Naive thymus-derived CD8-positive, alpha-beta T cell (primary cell): ENCODE measurements around the gene EMILIN2. TPM values are rescaled to one million over a fixed set of nuclear protein-coding genes. Genes with fewer than 3 reads are reported as not detected.
A peak's percentile ranks its signal among the peaks of the same experiment; 100 is the strongest.

Experiments
- ATAC-seq, 2 donors: fragments of 150-1000 bp; cut with Tn5 transposase in 1 of 2; sonication (Bioruptor Pico), chemical (Tn5 transposase) in 1 of 2; 1 replicate in 1 of 2; 2 replicates in 1 of 2; pipeline ENCODE4 v1.10.0; 2021; ENCODE audit warnings: mild to moderate bottlenecking in 2 of 2, moderate library complexity in 2 of 2
- POLR2A ChIA-PET: fragments of 350-600 bp; sonication (Branson Sonifier 250); formaldehyde crosslinking; loops from one replicate; lab custom pipeline; 2021; ENCODE audit warnings: antibody characterized with exemption; lab: Charles Lee
- DNase-seq, 10 donors: peaks; one replicate each; pipeline versions ENCODE4 v3.0.0 to v3.0.0-alpha.2; 2020 to 2022
- H3K27ac Mint-ChIP-seq, 10 donors: one replicate each; pipeline ENCODE4 v1.8.0; 2020 to 2022; ENCODE audit warnings: mild to moderate bottlenecking in 10 of 10, mixed read lengths in 10 of 10, moderate library complexity in 4 of 10, inconsistent platforms in 1 of 10
- H3K27me3 Mint-ChIP-seq, 5 donors: one replicate each; pipeline ENCODE4 v1.8.0; 2021 to 2022; ENCODE audit warnings: mixed read lengths in 5 of 5
- H3K36me3 Mint-ChIP-seq, 3 donors: one replicate each; pipeline ENCODE4 v1.8.0; 2020 to 2022; ENCODE audit warnings: mixed read lengths in 3 of 3, mild to moderate bottlenecking in 2 of 3, inconsistent platforms in 1 of 3
- H3K4me1 Mint-ChIP-seq, 4 donors: one replicate each; pipeline ENCODE4 v1.8.0; 2021 to 2022; ENCODE audit warnings: mixed read lengths in 4 of 4
- H3K4me3 Mint-ChIP-seq, 10 donors: one replicate each; pipeline ENCODE4 v1.8.0; 2020 to 2022; ENCODE audit warnings: mild to moderate bottlenecking in 10 of 10, mixed read lengths in 10 of 10, moderate library complexity in 6 of 10, inconsistent platforms in 1 of 10
- H3K9me3 Mint-ChIP-seq, 9 donors: one replicate each; pipeline ENCODE4 v1.8.0; 2020 to 2022; ENCODE audit warnings: mixed read lengths in 9 of 9, mild to moderate bottlenecking in 3 of 9, inconsistent platforms in 1 of 9, moderate library complexity in 1 of 9
- polyA plus RNA-seq, 3 donors: library from polyadenylated mRNA; unstranded; fragments of 300-500 nt; fragmentation: Illumina TruSeq; gene quantifications; one replicate each; pipeline ENCODE4 v1.2.3, GENCODE V29; 2021
- total RNA-seq, 8 experiments: library from RNA in 2 of 8; stranded (reverse) in 2 of 8; gene quantifications; one replicate each; pipeline ENCODE4 v1.2.3 and lab custom pipeline; 2021 to 2026

EMILIN2 gene
- total and polyA plus RNA-seq, 5 experiments from 2014 or later: 1.1 to 5.1 (median 2.5) TPM

DNA sequence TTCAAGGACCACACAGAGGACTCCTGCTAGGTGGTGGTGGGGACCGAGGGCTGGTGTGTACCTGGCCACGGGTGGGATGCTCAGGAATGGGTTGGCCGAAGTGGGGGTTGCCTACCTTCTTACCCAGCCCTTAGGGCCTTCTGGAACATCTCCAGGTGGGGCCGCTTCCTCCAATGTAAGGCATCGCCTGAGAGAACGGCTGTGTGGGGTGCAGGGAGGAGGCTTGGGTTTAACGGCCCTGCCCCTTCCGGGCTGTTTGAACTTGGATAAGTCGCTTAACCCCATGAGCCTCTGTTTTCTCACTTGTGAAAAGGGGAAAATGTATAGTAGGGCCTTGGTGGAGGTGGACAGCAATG, 35.0 kb downstream of the EMILIN2 start:
- Mint-ChIP-seq H3K9me3 (peaks cover 0 to 9% (median 6%) of the 10 kb centered on the region in 9 donors), H3K36me3 (peaks cover 0 to 6% (median 4%) of the 10 kb centered on the region in 3 donors), H3K27me3 (no peaks in the 10 kb centered on the region), H3K4me3 (peak overlapping the region in 8 of 10 donors; percentile 14 to 77 (median 52)), H3K4me1 (peaks cover 14 to 44% (median 33%) of the 10 kb centered on the region in 4 donors), H3K27ac (peak overlapping the region; percentile 44 to 91 (median 74))
- ATAC-seq (peak in 1 of 2 donors; percentile 38), DNase-seq (no peak)
- POLR2A ChIA-PET: interaction anchor here (2.2 kb wide), 1 partner anchor 11 kb away, joined by 9 read pairs; no protein-coding TSS in a partner anchor

DNA sequence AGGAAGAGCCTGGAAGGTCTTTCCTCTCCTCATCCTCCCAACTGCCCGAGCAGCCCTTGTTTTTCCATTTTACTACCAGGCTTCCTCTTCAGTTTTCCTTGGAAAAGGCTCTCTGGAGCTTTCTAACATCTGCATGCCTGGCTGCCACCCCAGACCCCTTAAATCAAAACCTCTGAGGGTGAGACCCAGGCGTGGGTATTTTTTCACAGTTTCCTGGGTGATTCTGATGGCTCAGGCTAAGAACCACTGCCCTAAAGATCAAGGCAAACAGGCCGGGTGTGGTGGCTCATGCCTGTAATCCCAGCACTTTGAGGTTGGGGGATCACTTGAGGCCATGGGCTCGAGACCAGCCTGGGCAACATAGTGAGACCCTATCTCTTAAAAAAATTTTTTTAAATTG, 35.4 kb downstream of the EMILIN2 start:
- Mint-ChIP-seq H3K36me3 (peaks cover 0 to 7% (median 7%) of the 10 kb centered on the region in 3 donors), H3K9me3 (peaks cover under 1 to 13% (median 9%) of the 10 kb centered on the region in 9 donors), H3K27me3 (no peaks in the 10 kb centered on the region), H3K4me1 (peaks cover 14 to 44% (median 32%) of the 10 kb centered on the region in 4 donors), H3K27ac (peak overlapping the region in 8 of 10 donors; percentile 44 to 95 (median 82)), H3K4me3 (peak overlapping the region in 5 of 10 donors; percentile 14 to 77 (median 55))
- ATAC-seq (no peak), DNase-seq (no peak)
- POLR2A ChIA-PET: interaction anchor here (2.2 kb wide), 1 partner anchor 11 kb away, joined by 9 read pairs; no protein-coding TSS in a partner anchor

DNA sequence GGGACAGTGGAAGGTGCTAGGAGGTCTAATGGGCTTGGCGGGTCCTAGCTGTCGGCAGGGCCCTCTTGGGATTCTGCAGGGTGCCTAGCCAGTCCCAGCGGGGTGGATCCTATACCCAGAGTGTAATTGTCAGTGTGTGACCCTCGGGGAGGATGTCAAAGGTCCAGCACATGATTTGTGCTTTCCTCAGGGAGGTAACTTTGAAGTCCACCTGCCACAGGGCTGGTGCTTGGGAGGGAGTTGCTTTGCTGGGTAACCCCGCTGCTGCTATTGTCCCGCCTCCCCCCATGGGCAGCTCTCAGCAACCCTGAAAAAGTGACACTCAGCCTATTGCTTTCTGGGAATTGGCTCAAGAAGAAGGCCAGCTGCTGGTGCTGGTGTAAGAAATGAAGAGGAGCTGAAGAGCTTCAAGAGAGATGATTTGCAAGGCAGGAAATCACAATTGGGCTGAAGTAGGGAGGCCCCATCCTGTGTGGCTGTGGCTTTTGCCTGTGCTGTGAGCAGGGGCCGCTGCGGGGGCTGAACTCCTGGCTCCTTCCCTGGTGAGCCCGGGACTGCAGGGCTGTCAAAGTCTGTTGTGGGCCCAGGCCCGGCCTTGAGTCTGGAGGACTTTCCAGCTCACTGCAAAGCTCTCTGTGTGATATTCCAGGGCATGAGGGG, 36.4 kb downstream of the EMILIN2 start:
- Mint-ChIP-seq H3K4me1 (peaks cover 13 to 44% (median 31%) of the 10 kb centered on the region in 4 donors), H3K27ac (peak overlapping the region; percentile 82 to 96 (median 92)), H3K9me3 (peaks cover 4 to 20% (median 11%) of the 10 kb centered on the region in 9 donors), H3K36me3 (peaks cover 0 to 12% (median 9%) of the 10 kb centered on the region in 3 donors), H3K4me3 (peak overlapping the region; percentile 61 to 85 (median 77)), H3K27me3 (no peaks in the 10 kb centered on the region)
- ATAC-seq: peak; percentile 93 to 95
- DNase-seq: peak in 9 of 10 donors; percentile 12 to 67 (median 44)
- POLR2A ChIA-PET: interaction anchor here (0.6 to 2.2 kb wide), 4 partner anchors 10 to 227 kb away, joined by 3 to 9 read pairs (median 6); partner anchors contain the start of gene SMCHD1

DNA sequence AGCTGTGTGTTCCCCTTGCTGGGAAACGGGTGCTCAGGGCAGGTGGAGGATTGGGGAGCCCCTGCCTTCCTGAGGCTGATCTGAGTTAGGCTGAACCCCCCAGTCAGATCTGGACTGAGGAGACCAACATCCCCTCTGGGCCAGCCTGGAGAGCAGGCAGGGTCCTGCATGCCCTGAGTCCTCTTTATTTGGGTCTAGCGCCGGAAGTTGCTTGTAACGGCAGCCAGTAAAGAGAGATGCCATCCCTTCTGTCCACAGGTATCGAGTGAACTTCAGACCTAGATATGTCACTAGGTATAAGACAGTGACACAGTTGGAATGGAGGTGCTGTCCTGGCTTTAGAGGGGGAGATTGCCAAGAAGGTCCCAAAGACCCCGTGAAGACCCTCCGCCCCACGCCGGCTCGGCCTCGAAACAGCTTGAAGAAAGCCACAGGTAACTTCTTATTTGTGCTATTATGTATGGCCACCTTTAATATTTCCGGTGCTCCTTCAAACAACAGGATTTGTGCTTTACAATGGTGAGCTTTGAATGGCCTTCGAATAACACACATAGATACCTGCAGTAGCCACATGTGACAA, 38.0 kb downstream of the EMILIN2 start:
- Mint-ChIP-seq H3K27me3 (no peaks in the 10 kb centered on the region), H3K4me1 (peaks cover 14 to 47% (median 35%) of the 10 kb centered on the region in 4 donors), H3K4me3 (no peak overlapping the region), H3K9me3 (peaks cover 4 to 20% (median 11%) of the 10 kb centered on the region in 9 donors), H3K36me3 (peaks cover 0 to 12% (median 9%) of the 10 kb centered on the region in 3 donors), H3K27ac (peak overlapping the region in 9 of 10 donors; percentile 28 to 93 (median 60))
- DNase-seq (no peak), ATAC-seq (no peak)
- POLR2A ChIA-PET: no interaction called here

- ATAC-seq: no peak
- Mint-ChIP-seq H3K4me1 (peaks cover 31 to 61% (median 50%) of the 10 kb centered on the region in 4 donors), H3K27ac (peak overlapping the region in 3 of 10 donors; percentile 10 to 26 (median 13)), H3K9me3 (peaks cover 4 to 30% (median 13%) of the 10 kb centered on the region in 9 donors), H3K36me3 (peaks cover 0 to 12% (median 9%) of the 10 kb centered on the region in 3 donors), H3K27me3 (no peaks in the 10 kb centered on the region), H3K4me3 (no peak overlapping the region)
- no peak for DNase-seq
- POLR2A ChIA-PET: no interaction called here
Measured at GRCh38 chr18:2887470-2887869, 40.7 kb downstream of the EMILIN2 start.

- ATAC-seq (peak; percentile 61 to 68), DNase-seq (peak in 1 of 10 donors; percentile 10)
- Mint-ChIP-seq H3K4me1 (peaks cover 27 to 48% (median 37%) of the 10 kb centered on the region in 4 donors), H3K36me3 (peaks cover 0 to 12% (median 9%) of the 10 kb centered on the region in 3 donors), H3K27me3 (no peaks in the 10 kb centered on the region), H3K9me3 (peaks cover 4 to 30% (median 13%) of the 10 kb centered on the region in 9 donors), H3K4me3 (peak overlapping the region in 7 of 10 donors; percentile 5 to 68 (median 37)), H3K27ac (peak overlapping the region in 8 of 10 donors; percentile 7 to 88 (median 50))
- POLR2A ChIA-PET: interaction anchor here (0.5 kb wide), 1 partner anchor 70 kb away, joined by 3 read pairs; no protein-coding TSS in a partner anchor
Measured at GRCh38 chr18:2889761-2890192, 43.0 kb downstream of the EMILIN2 start.

- Mint-ChIP-seq H3K4me1 (peaks cover 32 to 46% (median 37%) of the 10 kb centered on the region in 4 donors), H3K27me3 (no peaks in the 10 kb centered on the region), H3K4me3 (peak overlapping the region in 7 of 10 donors; percentile 18 to 68 (median 45)), H3K27ac (peak overlapping the region in 9 of 10 donors; percentile 22 to 83 (median 61)), H3K9me3 (peaks cover 4 to 30% (median 13%) of the 10 kb centered on the region in 9 donors), H3K36me3 (peaks cover 0 to 12% (median 9%) of the 10 kb centered on the region in 3 donors)
- ATAC-seq (no peak), DNase-seq (no peak)
- POLR2A ChIA-PET: no interaction called here
Measured at GRCh38 chr18:2890606-2891005, 43.8 kb downstream of the EMILIN2 start.

GRCh38 chr18:2891526-2892431, 45.0 kb downstream of the EMILIN2 start:
- peaks cover 4 to 21% (median 7%) of the 10 kb centered on the region in 9 donors for H3K9me3 Mint-ChIP-seq
- H3K27ac Mint-ChIP-seq: peak overlapping the region; percentile 25 to 91 (median 76)
- ATAC-seq: peak; percentile 60 to 72
- H3K4me3 Mint-ChIP-seq: peak overlapping the region; percentile 40 to 80 (median 66)
- POLR2A ChIA-PET: interaction anchor here (2.5 kb wide), 1 partner anchor 9 kb away, joined by 9 read pairs; no protein-coding TSS in a partner anchor
- H3K4me1 Mint-ChIP-seq: peaks cover 32 to 42% (median 37%) of the 10 kb centered on the region in 4 donors
- H3K27me3 Mint-ChIP-seq: no peaks in the 10 kb centered on the region
- peaks cover 0 to 7% (median 4%) of the 10 kb centered on the region in 3 donors for H3K36me3 Mint-ChIP-seq
- peak in 3 of 10 donors; percentile 12 to 37 (median 30) for DNase-seq

DNA sequence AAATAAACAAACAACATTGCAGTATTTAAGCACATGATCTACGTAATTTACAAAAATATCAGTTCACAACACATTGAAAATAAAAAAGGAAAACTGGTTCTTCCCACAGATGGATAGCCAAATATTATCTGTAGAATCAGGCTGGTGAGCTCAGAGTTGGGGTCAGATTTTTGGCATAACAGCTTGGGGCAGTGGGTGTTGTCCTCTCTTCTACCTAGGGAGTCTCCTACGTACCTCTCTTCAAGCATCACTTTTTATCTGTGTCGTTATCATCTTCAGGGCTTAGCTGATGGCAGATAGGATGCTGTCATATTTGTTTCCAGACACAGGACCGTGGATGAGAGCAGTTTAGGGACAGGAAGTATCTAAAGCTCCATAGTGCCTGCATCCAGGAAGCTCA, 46.2 kb downstream of the EMILIN2 start:
- no peak for DNase-seq
- Mint-ChIP-seq H3K27me3 (no peaks in the 10 kb centered on the region), H3K27ac (peak overlapping the region in 4 of 10 donors; percentile 14 to 85 (median 56)), H3K9me3 (peaks cover 0 to 10% (median 0%) of the 10 kb centered on the region in 9 donors), H3K36me3 (no peaks in the 10 kb centered on the region), H3K4me1 (peaks cover 32 to 40% (median 39%) of the 10 kb centered on the region in 4 donors), H3K4me3 (peak overlapping the region in 5 of 10 donors; percentile 0 to 52 (median 32))
- no peak for ATAC-seq
- POLR2A ChIA-PET: interaction anchor here (0.7 to 2.5 kb wide), 2 partner anchors 10 to 14 kb away, joined by 3 to 9 read pairs; no protein-coding TSS in a partner anchor

- Mint-ChIP-seq H3K4me3 (no peak overlapping the region), H3K27me3 (no peaks in the 10 kb centered on the region), H3K36me3 (no peaks in the 10 kb centered on the region), H3K27ac (peak overlapping the region in 1 of 10 donors; percentile 85), H3K4me1 (peaks cover 32 to 43% (median 39%) of the 10 kb centered on the region in 4 donors), H3K9me3 (peaks cover 0 to 10% (median 0%) of the 10 kb centered on the region in 9 donors)
- POLR2A ChIA-PET: interaction anchor here (2.5 kb wide), 1 partner anchor 11 kb away, joined by 9 read pairs; no protein-coding TSS in a partner anchor
- no peak for DNase-seq
- no peak for ATAC-seq
Measured at GRCh38 chr18:2893676-2894075, 46.9 kb downstream of the EMILIN2 start.

DNA sequence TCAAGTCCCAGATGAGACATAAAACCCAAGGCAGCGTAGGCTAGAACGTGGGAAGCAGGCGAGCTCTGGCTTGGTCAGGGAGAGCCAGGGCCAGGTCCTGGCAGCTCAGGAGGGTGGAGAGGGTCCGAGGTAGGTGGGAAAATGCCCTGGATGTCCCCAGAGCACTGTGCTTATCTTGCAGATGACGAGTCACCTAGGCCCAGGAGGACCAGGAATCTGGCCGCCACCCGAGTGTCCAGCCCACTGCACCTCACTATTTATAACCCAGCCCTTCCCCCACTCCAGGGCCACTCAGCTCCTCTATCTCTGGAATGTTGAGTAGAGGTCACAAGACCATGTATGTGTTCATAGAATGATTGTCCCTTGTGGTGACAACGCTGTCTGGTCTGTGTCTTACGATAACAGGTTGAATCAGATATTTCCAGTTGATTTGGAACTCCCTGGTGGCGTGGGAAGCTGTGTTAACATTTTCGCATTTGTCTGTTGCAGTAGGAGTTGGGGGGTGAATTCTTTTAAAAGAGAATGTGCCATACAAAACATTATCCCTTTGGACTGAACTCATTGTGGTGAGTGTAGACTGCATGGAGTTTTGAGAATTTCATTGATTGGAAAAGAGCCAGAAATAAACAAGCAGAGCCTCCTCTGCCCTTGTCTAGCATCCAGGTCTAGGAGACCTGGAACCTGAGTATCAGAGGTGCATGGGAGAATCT, 47.5 kb downstream of the EMILIN2 start:
- Mint-ChIP-seq H3K4me1 (peaks cover 32 to 43% (median 39%) of the 10 kb centered on the region in 4 donors), H3K27me3 (no peaks in the 10 kb centered on the region), H3K9me3 (peaks cover 0 to 10% (median 0%) of the 10 kb centered on the region in 9 donors), H3K4me3 (peak overlapping the region in 1 of 10 donors; percentile 20), H3K27ac (peak overlapping the region in 3 of 10 donors; percentile 35 to 62 (median 43)), H3K36me3 (no peaks in the 10 kb centered on the region)
- POLR2A ChIA-PET: interaction anchor here (2.5 kb wide), 1 partner anchor 11 kb away, joined by 9 read pairs; no protein-coding TSS in a partner anchor
- ATAC-seq (no peak), DNase-seq (peak in 1 of 10 donors; percentile 7)
